Upper lobe of left lung (tissue), 6 donors: ENCODE data around the gene UBL4A. TPM values are rescaled to one million over a fixed set of nuclear protein-coding genes. Genes with fewer than 3 reads are reported as not detected.

ENCODE experiments used
- ATAC-seq, 2 donors: fragments of 200-7000 bp; cut with Tn5 transposase; one replicate each; pipeline ENCODE4 v1.9.1; 2022; ENCODE audit warnings: mild to moderate bottlenecking in 2 of 2, moderate library complexity in 2 of 2; ENCODE audit not compliant: low FRiP score in 2 of 2
- DNase-seq, 2 donors: peaks; one replicate each; pipeline ENCODE4 v3.0.0-alpha.2; 2019 to 2020
- H3K27ac ChIP-seq, 4 donors: fragments of 200-600 bp; sonication (generic); one replicate each; pipeline ENCODE4 v1.5.1; 2016 to 2019
- H3K27me3 ChIP-seq, 4 donors: fragments of 200-600 bp; sonication (generic); one replicate each; pipeline ENCODE4 v1.5.1; 2017 to 2019
- H3K36me3 ChIP-seq, 4 donors: fragments of 200-600 bp; sonication (generic); one replicate each; pipeline ENCODE4 v1.5.1; 2016 to 2019
- H3K4me1 ChIP-seq, 4 donors: fragments of 200-600 bp; sonication (generic); one replicate each; pipeline ENCODE4 v1.5.1; 2018 to 2019
- H3K4me3 ChIP-seq, 4 donors: fragments of 200-600 bp; sonication (generic); one replicate each; pipeline ENCODE4 v1.5.1; 2017 to 2019; ENCODE audit warnings: mild to moderate bottlenecking in 2 of 4, moderate library complexity in 1 of 4
- H3K9me3 ChIP-seq, 4 donors: fragments of 200-600 bp; sonication (generic); one replicate each; pipeline ENCODE4 v1.5.1; 2018 to 2019
- EP300 ChIP-seq, 4 donors: sonication (generic); formaldehyde crosslinking; IDR thresholded peaks; one replicate each; pipeline ENCODE4 v1.5.1; 2017; ENCODE audit warnings: antibody characterized with exemption in 4 of 4, control low read depth in 2 of 4
- POLR2A ChIP-seq, 4 donors: fragments of 450-650 bp; IDR thresholded peaks; one replicate each; pipeline ENCODE4 v1.5.1; 2016 to 2017; ENCODE audit warnings: antibody characterized with exemption in 4 of 4, mild to moderate bottlenecking in 2 of 4
- POLR2AphosphoS5 ChIP-seq, 2 donors: sonication (generic); formaldehyde crosslinking; IDR thresholded peaks; one replicate each; pipeline ENCODE4 v1.5.1; 2017; ENCODE audit warnings: antibody characterized with exemption in 2 of 2
- WGBS, 2 donors: methylation state at CpG; one replicate each; pipeline ENCODE4 v1.1.5; 2017 to 2018; 5-methylcytosine and 5-hydroxymethylcytosine counted together
- total RNA-seq, 6 donors: library from RNA; depleted of rRNA in 4 of 6; stranded (reverse); fragments of >200 nt in 4 of 6; gene quantifications; one replicate each; pipeline versions ENCODE4 v1.1.0 to v1.2.1, GENCODE V29; 2016 to 2021
- TF ChIP-seq, protein P1 (sequence below), 6 experiments: fragments of 450-650 bp in 4 of 6; fragments of 200-600 bp in 2 of 6; sonication (generic) in 2 of 6; IDR thresholded peaks; one replicate each; pipeline ENCODE4 v1.5.1; 2016 to 2019; ENCODE audit warnings: antibody characterized with exemption in 6 of 6
- donor health status: DM: no; HTN: no; CAD: no; lungs with moderate emphysema.
- donor health status: DM: no; HTN: yes; CAD: no; lungs with severe emphysema.

UBL4A gene
- 10 to 100 TPM; 13.6 to 52.2 (median 43.8) TPM for total RNA-seq

DNA sequence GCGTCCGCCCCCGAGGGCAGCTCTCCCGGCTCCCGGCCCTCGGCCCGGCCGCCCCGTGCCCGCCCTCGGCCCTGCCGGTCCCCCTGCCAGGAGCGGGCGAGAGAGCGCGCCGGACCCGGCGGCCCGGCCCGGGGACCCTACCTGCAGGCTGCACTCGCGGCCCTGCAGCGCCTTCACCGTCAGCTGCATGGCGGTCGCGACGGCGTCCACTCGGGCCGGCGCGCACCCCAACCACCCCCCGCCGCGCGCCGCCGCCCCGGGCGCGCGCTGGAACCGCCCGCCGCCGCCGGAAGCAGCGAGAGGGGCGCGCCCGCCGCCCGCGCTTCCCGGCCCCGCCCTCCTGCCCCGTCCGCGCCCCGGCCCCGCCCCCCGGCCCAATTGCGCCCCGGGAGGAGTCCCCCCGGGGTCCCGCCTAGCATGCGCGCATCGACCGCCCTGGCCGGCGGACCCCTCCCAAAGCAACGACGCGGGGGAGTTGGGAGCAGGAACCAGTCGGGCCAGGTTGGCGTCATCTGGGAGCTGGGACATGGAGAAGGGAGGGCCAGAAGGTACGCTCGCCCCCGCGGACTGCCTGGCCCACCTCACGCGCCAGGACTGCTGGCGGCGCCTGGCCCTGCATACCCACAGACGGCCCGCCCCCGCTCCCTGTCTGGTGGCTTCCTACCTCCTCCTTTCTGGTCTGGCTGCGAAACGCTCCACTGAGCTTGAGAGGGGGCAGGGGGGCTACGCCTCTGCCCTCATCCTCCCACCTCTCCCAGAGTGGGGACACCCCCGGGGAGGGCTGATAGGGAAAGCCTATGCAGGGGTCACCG is at the start of gene UBL4A:
Gene UBL4A (minus strand): TSS at position 220 of the 812 bp plus-strand sequence. CDS start 31 bp downstream, at position 189.
- DNase-seq (peak; percentile 53 to 94), ATAC-seq (peak; percentile 2 to 73)
- TF ChIP-seq POLR2A (IDR thresholded peaks at IDR 0.05) (peak in 2 of 4 donors; percentile 27 to 60), POLR2AphosphoS5 (IDR thresholded peaks at IDR 0.05) (peak in 1 of 2 donors; percentile 23), EP300 (IDR thresholded peaks at IDR 0.05) (no peak)
- TF ChIP-seq, protein P1, sequence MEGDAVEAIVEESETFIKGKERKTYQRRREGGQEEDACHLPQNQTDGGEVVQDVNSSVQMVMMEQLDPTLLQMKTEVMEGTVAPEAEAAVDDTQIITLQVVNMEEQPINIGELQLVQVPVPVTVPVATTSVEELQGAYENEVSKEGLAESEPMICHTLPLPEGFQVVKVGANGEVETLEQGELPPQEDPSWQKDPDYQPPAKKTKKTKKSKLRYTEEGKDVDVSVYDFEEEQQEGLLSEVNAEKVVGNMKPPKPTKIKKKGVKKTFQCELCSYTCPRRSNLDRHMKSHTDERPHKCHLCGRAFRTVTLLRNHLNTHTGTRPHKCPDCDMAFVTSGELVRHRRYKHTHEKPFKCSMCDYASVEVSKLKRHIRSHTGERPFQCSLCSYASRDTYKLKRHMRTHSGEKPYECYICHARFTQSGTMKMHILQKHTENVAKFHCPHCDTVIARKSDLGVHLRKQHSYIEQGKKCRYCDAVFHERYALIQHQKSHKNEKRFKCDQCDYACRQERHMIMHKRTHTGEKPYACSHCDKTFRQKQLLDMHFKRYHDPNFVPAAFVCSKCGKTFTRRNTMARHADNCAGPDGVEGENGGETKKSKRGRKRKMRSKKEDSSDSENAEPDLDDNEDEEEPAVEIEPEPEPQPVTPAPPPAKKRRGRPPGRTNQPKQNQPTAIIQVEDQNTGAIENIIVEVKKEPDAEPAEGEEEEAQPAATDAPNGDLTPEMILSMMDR (IDR thresholded peaks at IDR 0.05), result peak in 1 of 6 experiments; percentile 7
- H3K27ac ChIP-seq, result peak within 1 kb of the TSS; percentile 69 to 91 (median 84)
- no peaks in the 10 kb centered on the region for H3K9me3 ChIP-seq
- no peaks in the 10 kb centered on the region for H3K27me3 ChIP-seq
- H3K36me3 ChIP-seq, result peaks cover 0 to 17% (median 2%) of the 10 kb centered on the region in 4 donors
- H3K4me3 ChIP-seq, result peak within 1 kb of the TSS; percentile 44 to 81 (median 76)
- peaks cover 5 to 48% (median 17%) of the 10 kb centered on the region in 4 donors for H3K4me1 ChIP-seq
- 57% methylated on average over 38 of the region's 95 CpGs; no CpG with 5 or more reads in 1 of the 2 donors for WGBS, 2 donors

DNA sequence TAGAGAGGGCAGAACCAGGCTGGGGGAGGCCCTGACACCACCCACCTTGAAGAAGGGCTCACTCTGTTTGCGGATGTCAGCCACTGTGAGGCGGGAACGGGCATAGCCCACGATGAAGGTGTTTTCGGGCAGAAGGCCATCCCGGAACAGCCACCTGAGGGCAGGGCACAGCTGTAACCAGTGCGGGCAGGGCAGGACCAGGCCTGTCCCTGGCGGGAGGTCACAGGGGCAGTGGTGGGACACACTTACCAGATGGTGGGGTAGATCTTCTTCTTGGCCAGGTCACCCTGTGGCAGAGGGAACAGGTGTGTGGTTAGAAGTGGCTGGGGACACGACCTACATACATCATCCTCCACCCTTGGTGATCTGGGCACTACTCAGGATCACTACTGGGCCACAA is 49.5 kb upstream of the UBL4A start:
- WGBS, 2 donors, result 83 to 90% methylated on average over 5 to 9 of the region's 9 CpGs
- TF ChIP-seq, protein P1 (IDR thresholded peaks at IDR 0.05), result no peak
- TF ChIP-seq EP300 (IDR thresholded peaks at IDR 0.05), result no peak
- no peak overlapping the region for H3K4me3 ChIP-seq
- H3K27ac ChIP-seq, result no peak overlapping the region
- H3K36me3 ChIP-seq, result peaks cover 0 to 40% (median 16%) of the 10 kb centered on the region in 4 donors
- ATAC-seq (no peak), DNase-seq (no peak)
- peaks cover 3 to 18% (median 7%) of the 10 kb centered on the region in 4 donors for H3K4me1 ChIP-seq
- H3K9me3 ChIP-seq, result no peaks in the 10 kb centered on the region
- no peaks in the 10 kb centered on the region for H3K27me3 ChIP-seq

DNA sequence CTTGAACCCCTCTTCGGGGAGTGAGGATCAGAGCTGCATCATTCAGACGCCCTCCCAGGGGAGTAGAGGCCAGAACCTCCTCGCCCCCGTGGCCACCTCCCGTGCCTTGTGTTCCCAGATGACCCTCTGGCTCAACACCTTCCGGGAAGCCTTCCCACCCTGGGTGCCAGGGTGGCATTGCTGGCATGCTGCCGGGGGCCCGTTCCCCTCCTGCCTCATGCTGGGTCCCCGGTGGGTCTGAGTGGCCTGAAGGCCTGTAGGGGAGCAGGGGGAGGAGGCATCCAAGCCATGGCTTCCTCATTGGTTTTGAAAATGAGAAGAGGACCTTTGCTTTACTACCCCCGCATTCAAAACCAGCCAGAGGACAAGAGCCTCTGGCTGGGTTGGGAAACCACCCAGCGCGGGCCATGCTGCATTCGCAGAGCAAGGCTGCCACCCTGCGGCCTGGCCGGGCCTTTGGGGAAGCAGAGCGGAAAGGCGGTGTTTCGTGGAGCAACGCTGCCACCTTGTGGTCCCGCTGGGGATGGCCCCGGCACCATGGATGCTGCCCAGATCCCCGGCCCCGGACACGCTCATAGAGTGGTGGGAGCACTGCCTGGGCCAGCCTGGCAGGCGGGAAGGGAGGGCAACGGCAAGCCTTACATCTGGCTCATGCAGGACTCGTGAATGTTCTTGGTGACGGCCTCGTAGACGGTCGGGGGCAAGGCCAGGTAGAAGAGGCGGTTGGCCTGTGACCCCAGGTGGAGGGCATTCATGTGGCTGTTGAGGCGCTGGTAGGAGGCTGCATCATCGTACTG is 48.3 kb upstream of the UBL4A start:
- peaks cover 3 to 8% (median 4%) of the 10 kb centered on the region in 4 donors for H3K4me1 ChIP-seq
- H3K27me3 ChIP-seq, result no peaks in the 10 kb centered on the region
- ATAC-seq (peak; percentile 91 to 97), DNase-seq (peak; percentile 91 to 96)
- H3K4me3 ChIP-seq, result no peak overlapping the region
- no peaks in the 10 kb centered on the region for H3K9me3 ChIP-seq
- WGBS, 2 donors, result 0 to 41% methylated on average over 1 to 16 of the region's 34 CpGs
- peaks cover 0 to 40% (median 16%) of the 10 kb centered on the region in 4 donors for H3K36me3 ChIP-seq
- TF ChIP-seq, protein P1 (IDR thresholded peaks at IDR 0.05), result peak; percentile 98 to 100 (median 99)
- TF ChIP-seq EP300 (IDR thresholded peaks at IDR 0.05) (no peak), POLR2AphosphoS5 (IDR thresholded peaks at IDR 0.05) (peak; percentile 43 to 77)
- H3K27ac ChIP-seq, result peak overlapping the region in 2 of 4 donors; percentile 17 to 42

DNA sequence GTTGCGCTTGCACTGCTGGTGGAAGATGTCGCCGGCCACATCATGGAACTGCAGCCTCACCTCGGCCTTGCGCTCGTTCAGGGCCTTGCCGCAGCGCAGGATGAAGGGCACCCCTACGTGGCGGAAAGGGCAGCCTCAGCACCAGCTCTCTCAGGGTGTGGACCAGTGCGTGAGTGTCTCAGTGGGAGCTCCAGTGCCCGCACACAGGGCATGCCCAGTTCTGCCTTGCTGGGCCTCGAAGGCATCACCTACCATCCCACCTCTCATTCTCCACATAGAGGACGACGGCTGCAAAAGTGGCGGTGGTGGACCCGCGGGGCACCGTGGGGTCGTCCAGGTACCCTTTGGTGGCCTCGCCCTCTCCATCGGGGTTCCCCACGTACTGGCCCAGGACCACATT is 46.3 kb upstream of the UBL4A start:
- Histone ChIP-seq H3K4me3 (no peak overlapping the region), H3K4me1 (peaks cover 3 to 4% (median 4%) of the 10 kb centered on the region in 4 donors), H3K9me3 (no peaks in the 10 kb centered on the region), H3K27ac (no peak overlapping the region), H3K36me3 (peaks cover 0 to 40% (median 16%) of the 10 kb centered on the region in 4 donors), H3K27me3 (no peaks in the 10 kb centered on the region)
- TF ChIP-seq, protein P1 (IDR thresholded peaks at IDR 0.05), result no peak
- TF ChIP-seq EP300 (IDR thresholded peaks at IDR 0.05) (no peak), POLR2A (IDR thresholded peaks at IDR 0.05) (no peak), POLR2AphosphoS5 (IDR thresholded peaks at IDR 0.05) (no peak)
- ATAC-seq (no peak), DNase-seq (no peak)
- 90 to 92% methylated on average over 2 to 23 of the region's 23 CpGs for WGBS, 2 donors
